HG03565 (cell line): ENCODE data around the gene IL12A.
A peak's percentile ranks its signal among the peaks of the same experiment; 100 is the strongest.

Source experiments
- ATAC-seq: cut with Tn5 transposase; IDR thresholded peaks from one replicate; pipeline ENCODE4 v1.9.1; 2021; ENCODE audit warnings: mild to moderate bottlenecking, moderate library complexity; ENCODE audit not compliant: unreplicated experiment

Gene IL12A

DNA sequence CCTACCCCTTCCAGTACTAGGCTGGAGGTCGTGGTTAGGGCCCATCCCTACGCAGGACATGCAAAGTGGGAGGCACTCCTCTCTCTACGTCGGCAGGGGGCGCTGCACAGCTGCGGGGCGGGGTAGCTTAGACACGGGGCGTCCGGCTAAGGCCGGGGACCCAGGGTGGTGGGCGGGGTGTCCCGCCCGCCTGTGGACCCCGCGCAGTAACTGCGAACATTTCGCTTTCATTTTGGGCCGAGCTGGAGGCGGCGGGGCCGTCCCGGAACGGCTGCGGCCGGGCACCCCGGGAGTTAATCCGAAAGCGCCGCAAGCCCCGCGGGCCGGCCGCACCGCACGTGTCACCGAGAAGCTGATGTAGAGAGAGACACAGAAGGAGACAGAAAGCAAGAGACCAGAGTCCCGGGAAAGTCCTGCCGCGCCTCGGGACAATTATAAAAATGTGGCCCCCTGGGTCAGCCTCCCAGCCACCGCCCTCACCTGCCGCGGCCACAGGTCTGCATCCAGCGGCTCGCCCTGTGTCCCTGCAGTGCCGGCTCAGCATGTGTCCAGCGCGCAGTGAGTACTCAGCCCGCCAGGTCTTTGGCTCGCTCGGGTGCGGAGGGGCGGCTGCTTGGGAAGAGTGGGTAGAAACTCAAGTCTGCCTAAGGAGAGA is at the start of gene IL12A:
Gene IL12A (plus strand): TSS at position 219 of the 655 bp plus-strand sequence.
- ATAC-seq = peak; percentile 90

DNA sequence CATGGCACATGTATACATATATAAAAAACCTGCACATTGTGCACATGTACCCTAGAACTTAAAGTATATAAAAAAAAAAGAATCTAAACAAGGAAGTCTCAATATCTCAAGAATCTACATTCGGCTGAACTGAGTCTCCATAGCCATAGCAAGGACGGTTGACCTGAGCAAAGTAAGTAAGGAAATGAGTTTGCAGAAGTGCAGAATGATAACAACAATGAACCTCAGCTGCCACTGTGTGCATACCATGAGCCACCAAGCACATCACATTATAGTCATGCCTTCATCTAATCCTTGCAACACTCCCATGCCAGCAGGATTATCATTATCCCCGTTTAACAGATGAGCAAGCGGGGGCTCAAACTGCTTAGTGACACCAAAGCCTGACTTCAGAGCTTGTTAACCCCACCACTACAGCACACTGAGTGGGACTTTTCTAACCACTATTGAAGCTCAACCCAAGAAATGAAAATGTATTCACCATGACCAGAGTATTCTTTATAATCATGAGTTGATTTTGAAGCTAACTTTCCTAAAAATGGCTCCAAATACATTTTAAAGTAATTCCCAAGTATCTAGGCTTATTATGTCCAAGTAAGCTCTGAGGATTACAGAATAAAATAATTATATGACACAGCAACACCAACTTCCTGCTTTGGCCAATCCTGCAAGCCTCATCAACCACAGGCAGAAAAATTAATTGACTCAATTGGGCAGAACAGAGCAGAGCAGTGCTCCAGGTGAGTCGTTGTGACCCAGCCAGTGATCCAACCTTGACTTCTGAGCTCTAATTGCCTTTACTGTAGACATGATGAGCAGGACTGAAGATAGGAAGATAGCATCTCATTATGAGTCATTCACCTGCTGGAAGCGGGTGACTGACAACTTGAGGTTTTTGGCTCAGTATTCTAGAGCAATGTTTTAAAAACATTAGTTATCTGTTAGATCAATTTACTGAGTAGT is 47.3 kb upstream of the IL12A start:
- peak; percentile 79 for ATAC-seq

DNA sequence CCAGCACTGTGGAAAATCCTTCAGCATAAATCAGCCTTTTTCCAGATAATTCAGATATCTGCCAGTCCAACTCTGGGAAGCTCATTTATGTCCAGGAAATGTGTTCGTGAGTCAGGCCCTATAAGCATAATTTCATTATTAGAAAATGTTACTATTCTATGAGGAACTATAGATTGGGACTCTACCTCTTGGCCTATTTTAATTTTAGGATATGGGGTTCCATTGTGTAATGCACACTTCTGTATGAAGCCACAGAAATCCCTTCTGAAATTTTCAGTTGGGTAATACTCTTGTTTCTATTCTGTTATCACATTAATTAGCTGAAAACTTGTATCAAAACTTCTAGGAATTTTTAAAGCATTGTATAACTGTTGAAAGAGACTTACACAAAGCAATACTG is 43.9 kb upstream of the IL12A start:
- ATAC-seq = no peak

DNA sequence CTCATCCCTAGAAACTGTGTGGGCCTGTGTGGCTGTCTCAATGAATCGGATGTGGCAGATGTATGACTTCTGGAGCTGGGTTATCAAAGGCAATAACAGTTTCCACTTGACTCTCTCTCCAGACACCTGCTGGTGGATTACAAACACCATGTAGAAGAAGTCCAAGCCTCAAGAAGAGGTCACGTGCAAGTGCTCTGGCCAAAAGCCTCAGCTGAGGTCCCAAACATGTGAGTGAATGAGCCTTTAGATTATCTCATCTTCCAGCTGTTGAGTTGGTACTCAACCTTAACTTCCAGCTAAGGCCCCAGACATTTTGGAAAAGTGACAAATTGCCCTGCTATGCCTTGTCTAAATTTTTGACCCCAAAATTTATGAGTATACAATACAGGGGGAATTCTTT is 42.7 kb upstream of the IL12A start:
- ATAC-seq = no peak

DNA sequence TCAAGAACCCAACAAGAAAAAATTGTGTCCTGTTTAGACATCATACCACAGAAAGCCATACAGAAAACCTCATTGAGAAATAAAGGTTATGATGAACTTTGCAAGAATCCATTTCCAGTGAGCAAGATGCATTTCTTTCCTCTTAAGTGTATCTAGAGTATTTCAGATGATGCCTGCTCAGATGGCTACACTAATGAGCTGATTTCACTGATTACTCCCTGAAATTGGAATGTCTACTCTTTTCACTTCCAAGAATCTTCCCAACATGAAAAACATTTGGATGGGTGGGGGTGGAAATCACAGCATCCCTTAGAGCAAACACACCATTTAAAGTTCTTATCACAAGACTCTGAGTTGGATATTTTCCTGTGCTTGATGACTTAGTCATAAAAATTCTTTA is 41.4 kb upstream of the IL12A start:
- no peak for ATAC-seq

DNA sequence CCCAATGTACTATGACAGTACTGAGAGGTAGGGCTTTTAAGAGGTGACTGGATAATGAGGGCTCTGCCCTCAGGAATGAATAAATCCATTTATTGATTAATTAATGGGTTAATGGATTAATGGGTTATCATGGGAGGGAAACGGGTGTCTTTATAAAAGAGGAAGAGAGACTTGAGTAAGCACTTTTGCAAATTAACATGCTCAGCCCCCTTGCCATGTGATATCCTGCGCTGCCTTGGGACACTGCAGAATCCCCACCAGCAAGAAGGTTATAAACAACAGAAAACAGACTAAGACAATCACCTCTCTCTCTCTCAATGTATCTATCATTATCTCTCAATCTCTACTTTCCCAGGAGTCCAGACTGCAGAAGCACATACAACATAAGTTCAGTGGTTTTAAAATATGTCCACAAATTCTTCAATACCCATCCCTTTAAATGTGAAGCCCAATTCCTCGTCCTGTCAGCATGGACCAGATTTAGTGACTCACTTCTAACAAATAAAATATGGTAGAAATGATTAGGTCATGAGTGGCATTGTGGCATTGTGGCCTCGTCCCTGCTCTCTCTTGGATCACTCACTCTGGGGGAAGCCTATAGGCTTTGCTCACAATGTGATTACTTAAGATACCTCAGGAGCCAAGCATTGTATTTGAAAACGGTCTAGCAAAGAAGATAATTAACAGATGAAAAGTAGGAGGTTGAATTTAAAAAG is 40.0 kb upstream of the IL12A start:
- ATAC-seq = no peak

DNA sequence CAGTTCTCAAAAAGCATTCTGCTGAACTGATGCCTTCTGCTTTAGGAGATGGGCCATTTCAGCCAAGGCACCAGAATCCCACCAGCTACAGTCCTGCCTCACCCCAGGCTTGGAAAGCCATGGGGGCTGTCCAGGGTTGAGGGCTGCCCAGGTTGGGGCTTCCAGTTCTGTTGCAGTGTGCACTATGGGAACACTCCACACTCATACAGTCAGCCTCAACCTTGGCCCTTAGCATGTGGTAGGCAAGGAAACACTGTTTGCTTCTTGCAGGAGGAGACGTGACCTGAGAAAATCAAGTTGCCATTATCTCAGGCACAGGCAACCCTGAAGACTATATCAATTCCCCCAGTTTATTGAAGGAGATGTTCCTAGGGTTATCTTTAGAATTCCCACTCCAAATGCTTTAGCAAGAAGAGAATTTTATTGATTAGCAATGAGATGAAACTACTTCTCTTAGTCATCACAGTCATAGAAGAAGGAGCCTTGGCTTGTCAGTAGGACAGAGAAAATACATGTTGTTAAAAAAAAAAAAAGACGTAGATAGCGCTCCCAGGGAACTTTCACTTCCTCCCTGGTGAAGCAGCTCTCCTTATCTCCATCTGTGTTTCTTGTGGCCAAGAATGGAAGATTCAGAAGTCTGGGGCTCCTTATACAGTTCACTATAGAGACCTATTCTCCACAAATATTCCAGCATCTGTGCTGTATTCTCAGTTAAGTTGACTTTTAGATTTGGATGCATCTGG is 38.3 kb upstream of the IL12A start:
- ATAC-seq = peak; percentile 78

DNA sequence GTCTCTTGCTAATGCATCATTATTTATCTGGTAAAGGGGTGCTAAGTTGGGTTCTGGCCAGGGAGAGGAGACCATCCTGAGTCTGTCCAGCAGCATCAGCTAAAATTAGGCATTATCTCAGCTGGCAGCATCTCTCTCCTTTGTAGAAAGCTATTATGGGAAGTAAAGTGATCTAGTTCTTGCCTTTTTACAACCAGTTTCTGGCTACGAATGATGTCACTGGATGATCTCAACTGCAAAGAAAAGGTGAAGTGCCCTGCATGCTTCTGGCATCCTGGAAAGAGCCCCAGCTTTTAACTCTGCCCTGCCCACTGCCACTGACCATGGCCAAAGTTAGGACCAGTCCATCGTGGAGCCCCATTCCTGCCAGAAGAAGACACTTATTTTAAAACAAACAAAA is 37.1 kb upstream of the IL12A start:
- no peak for ATAC-seq

DNA sequence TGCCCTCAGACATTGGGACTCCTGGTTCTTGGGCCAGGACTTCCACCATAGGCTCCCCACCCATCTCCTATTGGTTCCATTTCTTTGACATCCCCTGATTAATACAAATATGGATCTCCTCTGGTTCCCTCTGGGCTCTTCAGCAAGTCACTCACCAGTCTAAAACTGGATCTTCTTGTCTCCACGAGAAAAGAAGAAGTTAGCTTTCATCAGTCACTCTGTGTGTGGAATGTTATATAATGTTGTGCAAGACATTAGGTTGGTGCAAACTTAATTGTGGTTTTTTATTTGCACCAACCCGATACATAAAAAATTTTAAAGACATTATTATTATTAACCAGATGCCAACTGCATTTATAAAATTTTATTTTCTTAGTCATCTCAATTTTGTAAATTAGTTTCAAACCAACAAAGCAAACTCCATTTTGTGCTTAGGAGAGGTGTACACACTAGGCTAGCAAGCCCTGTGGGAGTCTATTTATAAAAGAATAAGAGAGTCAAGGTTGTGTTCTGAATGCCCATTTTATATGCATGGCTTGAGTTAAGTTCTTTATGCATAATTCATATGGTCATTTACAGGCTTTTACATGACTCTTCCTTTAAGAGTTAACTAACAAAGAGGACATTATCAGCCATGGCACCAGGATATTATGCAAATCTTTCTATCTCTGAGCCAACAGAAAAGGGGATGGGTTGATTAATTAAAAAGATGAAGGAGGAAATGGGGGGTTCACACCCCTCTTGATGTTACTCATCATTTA is 35.1 kb upstream of the IL12A start:
- ATAC-seq = no peak

DNA sequence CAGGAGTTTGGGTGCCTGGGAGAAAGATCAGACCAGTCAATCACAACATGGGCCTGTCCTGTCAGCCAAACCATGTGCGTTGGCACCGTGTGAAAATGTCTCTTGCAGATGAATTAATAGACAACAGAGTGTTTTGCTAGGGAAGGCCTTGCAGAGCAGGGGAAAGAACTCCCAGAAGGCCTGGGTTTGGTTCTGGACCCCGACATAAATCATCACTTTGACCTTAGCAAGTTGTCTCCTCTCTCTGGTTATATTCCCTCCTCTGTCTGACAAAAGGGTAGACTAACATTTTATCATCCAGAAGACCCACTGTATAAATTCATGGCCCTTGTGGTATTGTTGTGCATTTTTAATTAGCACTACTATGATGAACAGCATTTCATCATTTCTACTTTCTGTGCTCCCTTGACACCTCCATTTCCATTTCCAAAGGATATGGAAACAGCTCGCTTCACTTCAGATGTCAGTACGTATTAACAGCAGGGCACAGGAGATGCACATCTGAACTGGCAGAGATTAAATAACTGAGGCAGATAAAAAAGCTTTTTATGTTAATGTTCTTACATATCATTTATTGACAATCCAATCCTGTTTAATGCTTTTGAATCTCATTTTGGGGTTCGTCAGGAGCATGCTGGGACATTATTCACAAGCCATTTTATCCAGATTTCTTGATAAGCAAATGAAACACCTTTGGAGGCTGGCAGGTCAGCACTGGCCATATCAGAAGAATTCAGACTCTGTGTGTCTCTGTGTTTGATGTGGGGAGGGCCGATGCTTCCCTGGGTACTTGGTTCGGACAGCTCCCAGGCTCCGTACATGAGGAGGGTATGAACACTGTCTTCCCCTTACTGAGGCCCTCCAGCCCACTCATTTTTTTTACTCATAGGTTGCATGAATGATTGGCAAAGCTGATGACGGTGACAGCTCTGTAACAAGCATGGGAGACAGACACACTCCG is 28.2 kb upstream of the IL12A start:
- no peak for ATAC-seq

DNA sequence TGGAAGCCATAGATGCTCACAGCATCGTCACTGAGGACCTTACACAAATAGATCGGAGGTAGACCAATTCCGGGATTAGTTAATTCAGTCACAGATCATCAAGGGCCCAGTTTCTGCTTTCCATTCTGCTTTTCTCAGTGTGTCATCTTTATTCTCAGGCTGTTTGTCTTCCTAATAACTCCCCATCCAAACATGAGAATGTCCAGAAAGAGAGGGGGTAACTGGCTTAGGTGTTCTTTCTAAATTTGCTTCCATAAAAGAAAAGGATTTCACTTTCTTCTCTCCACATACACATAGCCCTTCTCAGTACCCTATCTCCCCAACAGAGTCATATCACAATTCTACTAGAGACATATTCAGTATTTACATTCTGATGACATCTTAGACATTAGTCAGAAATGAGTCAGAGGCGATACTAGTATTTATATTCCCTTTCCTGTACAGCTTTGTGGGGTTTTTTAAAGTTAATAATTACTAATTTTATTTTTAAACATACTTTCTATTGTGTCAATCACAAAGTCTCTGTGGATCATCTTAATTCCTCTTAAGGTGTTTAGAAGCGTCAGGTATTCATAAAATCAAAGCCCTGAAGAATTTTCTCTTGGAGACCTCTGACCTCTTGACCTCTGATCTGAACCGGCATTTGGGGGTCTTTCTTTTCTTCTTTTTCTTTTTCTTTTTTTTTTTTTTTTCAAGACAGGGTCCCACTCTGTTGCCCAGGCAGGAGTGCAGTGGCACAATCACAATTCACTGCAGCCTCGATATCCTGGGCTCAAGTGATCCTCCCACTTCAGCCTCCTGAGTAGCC is 24.3 kb upstream of the IL12A start:
- ATAC-seq = peak; percentile 100

DNA sequence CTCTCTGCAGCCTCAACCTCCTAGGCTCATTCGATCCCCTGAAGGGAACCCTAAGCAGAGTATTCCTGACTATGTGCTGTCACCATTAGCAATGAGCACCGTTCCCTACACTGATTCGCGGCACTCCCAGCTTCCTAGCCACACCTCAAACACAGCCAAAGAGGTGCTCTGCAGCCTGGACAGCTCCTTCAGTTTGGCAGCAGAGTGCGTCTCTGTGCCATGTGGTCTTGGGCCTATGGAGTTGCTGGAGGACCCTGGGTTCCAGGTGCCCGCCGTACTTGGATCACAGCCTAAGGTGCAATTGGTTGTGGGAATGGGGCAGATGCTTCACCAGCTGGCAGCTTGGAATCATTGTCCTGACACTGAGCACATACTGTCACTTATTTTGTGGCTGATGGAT is 17.3 kb upstream of the IL12A start:
- ATAC-seq = no peak

DNA sequence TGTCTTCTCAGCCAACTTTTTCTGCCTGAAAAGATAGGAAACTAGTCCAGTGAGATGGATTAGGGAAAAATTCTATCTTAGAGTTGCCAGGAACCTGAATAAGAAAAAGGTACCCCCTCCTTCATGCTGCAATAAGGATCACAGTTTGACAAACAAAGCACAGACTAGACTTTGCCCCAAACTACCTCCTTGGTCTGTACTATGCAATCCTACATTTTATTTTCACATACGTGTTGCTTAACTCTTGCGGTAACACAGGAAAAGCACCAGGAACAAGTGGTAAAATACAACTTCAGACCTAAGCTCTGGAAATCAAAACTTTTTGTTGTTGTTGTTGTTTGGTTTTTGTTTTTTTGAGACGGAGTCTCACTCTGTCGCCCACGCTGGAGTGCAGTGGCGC is 11.3 kb upstream of the IL12A start:
- no peak for ATAC-seq

DNA sequence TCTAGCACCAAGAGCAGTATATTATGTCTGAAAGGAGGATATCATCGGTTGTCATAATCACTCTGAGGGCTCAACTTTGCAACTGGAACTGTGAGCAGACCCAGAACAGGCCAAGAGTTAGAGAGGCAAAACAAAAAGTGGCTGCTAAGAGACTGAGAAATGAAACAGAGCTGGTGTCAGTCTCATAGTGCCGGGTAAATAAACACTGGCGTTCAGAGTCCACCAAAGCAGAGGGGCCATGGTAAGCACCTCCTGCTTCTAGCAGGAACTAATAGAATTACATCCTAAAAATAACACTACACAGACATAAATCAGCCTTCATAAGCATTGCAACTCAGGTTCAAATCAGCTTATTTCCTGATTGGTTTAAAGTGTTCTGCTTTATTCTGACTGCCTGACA is 10.3 kb upstream of the IL12A start:
- ATAC-seq = peak; percentile 42

DNA sequence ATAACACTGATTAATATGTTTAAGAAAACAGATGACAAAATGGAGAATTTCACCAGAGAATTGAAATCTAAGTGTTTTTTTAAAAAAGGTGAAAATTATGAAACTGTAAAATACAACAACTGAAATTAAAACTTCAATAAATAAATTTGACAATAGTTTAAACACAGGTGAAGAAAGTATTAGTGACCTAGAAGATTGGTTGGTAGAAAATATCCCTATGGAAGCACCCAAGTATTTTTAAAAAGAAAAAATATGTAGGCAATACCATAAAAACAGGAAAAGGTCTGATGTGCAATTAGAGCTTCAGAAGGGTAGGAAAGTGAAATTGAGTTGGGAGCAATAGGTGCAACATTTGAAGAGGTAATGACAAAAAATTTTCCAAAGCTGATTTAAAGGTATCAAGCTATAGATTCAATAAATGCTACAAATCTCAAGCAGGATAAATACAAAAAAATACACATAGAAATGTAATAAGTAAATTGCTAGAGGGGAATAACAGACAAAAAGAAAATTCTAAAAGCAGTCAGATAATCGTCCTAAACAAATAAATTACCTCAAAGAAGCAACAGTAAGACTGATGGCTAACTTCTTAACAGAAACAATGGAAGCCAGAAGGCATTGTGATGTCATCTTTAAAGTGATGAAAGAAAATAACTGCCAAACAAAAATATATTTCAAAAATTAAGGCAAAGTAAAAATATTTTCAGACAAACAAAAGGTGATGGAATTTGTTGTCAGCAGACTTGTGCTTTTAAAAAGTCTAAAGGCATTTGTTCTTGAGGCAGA is 9.5 kb upstream of the IL12A start:
- no peak for ATAC-seq

DNA sequence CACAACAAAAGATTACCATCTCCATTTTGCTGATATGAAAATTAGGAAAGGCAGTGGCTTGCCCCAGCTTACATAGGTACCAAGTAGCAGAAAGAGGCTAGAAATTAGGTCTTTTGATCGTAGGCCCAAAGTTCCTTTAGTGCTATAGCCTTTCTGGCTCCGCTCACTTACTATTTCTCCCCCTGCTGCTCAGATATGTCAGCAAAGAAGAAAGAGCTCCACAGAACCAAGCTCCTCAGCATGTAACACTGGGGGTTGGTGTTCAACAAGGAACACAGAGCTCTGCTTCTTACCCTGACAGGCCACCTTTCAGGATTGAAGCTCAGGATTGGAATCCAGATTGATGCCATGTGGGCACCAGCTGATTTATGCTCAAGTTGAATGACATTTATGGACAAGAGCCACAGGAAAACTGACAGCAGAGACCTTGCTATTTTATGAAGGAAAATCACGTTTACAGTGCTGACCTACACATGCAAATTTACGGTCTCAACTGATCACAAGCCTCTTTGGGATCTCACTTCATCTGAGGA is 6.1 kb upstream of the IL12A start:
- no peak for ATAC-seq

DNA sequence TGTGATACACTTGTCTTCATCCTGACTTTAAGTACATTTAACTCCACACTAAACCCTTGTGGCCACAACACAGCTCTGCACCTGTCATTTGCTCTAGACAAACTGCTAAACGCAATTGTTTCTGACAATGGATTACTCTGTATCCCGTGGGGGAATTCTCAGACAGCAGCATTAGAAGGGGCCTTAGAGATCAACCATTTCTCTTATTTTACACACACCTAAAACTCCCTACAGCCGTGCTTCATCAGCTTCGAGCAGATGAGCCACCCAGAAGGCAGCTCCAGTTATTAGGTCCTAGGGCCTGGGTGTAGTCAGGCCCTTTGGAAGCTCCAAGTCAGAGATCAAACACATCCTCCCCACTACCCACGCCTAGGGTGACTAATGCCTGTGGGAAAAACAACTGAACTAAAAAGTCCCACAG is 1.3 kb upstream of the IL12A start:
- peak; percentile 26 for ATAC-seq
